Endothelial cell of umbilical vein (primary cell): ENCODE data around the gene ETV6.

Experiments
- CTCF ChIP-seq, 2 donors: IDR thresholded peaks; 1 replicate in 1 of 2; 2 replicates in 1 of 2; pipeline ENCODE4 v1.5.1; 2011; ENCODE audit warnings: low read length in 2 of 2, mild to moderate bottlenecking in 2 of 2, moderate library complexity in 2 of 2, control low read depth in 1 of 2, inconsistent platforms in 1 of 2, low read depth in 1 of 2; ENCODE audit not compliant: insufficient read depth in 1 of 2; ENCODE audit errors: extremely low read depth in 1 of 2
- EZH2 ChIP-seq: IDR thresholded peaks from 2 replicates; pipeline ENCODE4 v1.6.1; 2012; ENCODE audit warnings: borderline replicate concordance, low read depth, mild to moderate bottlenecking, moderate library complexity, low read length, inconsistent platforms; ENCODE audit not compliant: severe bottlenecking
- GATA2 ChIP-seq: IDR thresholded peaks from 2 replicates; pipeline ENCODE4 v1.7.0; 2011; ENCODE audit warnings: low read depth, mild to moderate bottlenecking, moderate library complexity, mixed read lengths, low read length; ENCODE audit not compliant: insufficient read length, insufficient read depth
- MYC ChIP-seq: IDR thresholded peaks from one replicate; pipeline ENCODE4 v1.6.1; 2011; ENCODE audit warnings: mild to moderate bottlenecking, low read depth, low read length
- POLR2A ChIP-seq: IDR thresholded peaks from 2 replicates; pipeline ENCODE4 v1.6.1; 2012; ENCODE audit warnings: low read depth, mild to moderate bottlenecking, control low read depth, low read length
- POLR2AphosphoS5 ChIP-seq: IDR thresholded peaks from 2 replicates; pipeline ENCODE4 v1.6.1; 2012; ENCODE audit warnings: low read depth, mild to moderate bottlenecking, control low read depth, low read length, moderate library complexity; ENCODE audit not compliant: insufficient read depth
- TF ChIP-seq, protein P1 (sequence below): IDR thresholded peaks from 2 replicates; pipeline ENCODE4 v1.6.1; 2011; ENCODE audit not compliant: insufficient read depth, insufficient read length

DNA sequence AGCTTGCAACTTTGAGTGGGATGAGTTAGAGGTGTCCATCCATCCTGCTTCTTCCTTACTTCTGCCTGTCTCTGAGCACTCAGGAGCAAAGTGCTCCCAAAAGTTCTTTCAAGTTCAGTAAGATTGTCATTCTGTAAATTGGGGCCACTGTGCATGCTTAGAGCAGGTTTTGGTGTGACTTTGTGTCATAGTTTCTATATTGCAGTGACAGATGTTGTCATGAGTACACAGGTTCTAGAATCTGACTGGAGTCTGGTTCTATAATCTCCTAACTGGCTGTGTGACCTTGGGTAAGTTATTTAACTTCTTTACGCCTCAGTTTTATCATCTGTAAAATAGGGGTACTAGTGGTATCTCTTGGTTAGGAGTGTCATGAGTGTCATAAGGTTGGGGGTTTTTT, 218.6 kb downstream of the ETV6 start:
- TF ChIP-seq CTCF (IDR thresholded peaks at IDR 0.05; ENCODE audit: extremely low read depth in 1 of 2, insufficient read depth in 1 of 2, low read depth in 1 of 2, low read length in 2 of 2) (no peak), GATA2 (no peak), POLR2A (no peak), EZH2 (no peak), MYC (no peak), POLR2AphosphoS5 (no peak)
- TF ChIP-seq, protein P1, sequence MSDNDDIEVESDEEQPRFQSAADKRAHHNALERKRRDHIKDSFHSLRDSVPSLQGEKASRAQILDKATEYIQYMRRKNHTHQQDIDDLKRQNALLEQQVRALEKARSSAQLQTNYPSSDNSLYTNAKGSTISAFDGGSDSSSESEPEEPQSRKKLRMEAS: no peak
